ENCODE results near the gene ANKRD33B. TPM values are rescaled to one million over a fixed set of nuclear protein-coding genes. Genes with fewer than 3 reads are reported as not detected.

Gene ANKRD33B
- polyA plus RNA-seq, 3 donors: 0.05 TPM; not detected in 2

DNA sequence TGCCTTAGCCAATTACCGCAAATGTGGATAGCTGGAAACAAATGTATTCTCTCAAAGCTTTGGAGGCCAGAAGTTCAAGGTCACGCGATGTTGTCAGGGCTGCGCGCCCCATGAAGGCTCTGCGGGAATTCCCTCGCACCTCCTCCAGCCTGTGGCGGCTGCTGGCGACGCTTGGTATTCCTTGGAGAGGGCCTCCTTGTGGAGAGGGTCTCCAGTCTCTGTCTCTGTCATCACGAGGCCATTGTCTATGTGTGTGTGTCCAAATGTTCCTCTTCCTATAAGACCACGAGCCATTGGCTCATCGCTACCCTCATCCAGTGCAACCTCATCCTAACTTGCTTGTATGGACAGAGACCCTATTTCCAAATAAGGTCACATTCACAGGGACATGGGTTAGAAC lies 97.5 kb downstream of the ANKRD33B start:
- no peaks in the 10 kb centered on the region for H4K20me1 ChIP-seq (ENCODE audit: insufficient read depth, low read length)
- H3K27me3 ChIP-seq (ENCODE audit: control insufficient read depth in 2 of 2, insufficient read depth in 2 of 2, low read length in 2 of 2): no peaks in the 10 kb centered on the region
- H3K27ac ChIP-seq (ENCODE audit: low read depth in 1 of 2, low read length in 2 of 2): no peak overlapping the region
- Mint-ChIP-seq H3K4me3 (no peak overlapping the region), H3K27me3 (ENCODE audit: low read depth in 3 of 3) (peaks cover 0 to 4% (median 3%) of the 10 kb centered on the region in 3 donors), H3K9me3 (peaks cover 0 to 2% (median 0%) of the 10 kb centered on the region in 7 donors), H3K36me3 (no peaks in the 10 kb centered on the region), H3K4me1 (peaks cover 15% of the 10 kb centered on the region), H3K27ac (no peak overlapping the region)
- TF ChIP-seq, protein P1, sequence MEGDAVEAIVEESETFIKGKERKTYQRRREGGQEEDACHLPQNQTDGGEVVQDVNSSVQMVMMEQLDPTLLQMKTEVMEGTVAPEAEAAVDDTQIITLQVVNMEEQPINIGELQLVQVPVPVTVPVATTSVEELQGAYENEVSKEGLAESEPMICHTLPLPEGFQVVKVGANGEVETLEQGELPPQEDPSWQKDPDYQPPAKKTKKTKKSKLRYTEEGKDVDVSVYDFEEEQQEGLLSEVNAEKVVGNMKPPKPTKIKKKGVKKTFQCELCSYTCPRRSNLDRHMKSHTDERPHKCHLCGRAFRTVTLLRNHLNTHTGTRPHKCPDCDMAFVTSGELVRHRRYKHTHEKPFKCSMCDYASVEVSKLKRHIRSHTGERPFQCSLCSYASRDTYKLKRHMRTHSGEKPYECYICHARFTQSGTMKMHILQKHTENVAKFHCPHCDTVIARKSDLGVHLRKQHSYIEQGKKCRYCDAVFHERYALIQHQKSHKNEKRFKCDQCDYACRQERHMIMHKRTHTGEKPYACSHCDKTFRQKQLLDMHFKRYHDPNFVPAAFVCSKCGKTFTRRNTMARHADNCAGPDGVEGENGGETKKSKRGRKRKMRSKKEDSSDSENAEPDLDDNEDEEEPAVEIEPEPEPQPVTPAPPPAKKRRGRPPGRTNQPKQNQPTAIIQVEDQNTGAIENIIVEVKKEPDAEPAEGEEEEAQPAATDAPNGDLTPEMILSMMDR (IDR thresholded peaks at IDR 0.05): no peak
- no peaks in the 10 kb centered on the region for H3K79me2 ChIP-seq (ENCODE audit: insufficient read depth, low read length)
- no peak overlapping the region for H3K4me2 ChIP-seq (replicated peaks; ENCODE audit: extremely low read depth, low read length, poor library complexity, severe bottlenecking)
- H3K9ac ChIP-seq (ENCODE audit: insufficient read depth, low read length, poor library complexity, severe bottlenecking): no peak overlapping the region
- intact Hi-C loops (cut with micrococcal nuclease): no loop called here
- no peak overlapping the region for H3K4me3 ChIP-seq (replicated peaks in 1 of 3; ENCODE audit: low read depth in 2 of 3, low read length in 3 of 3)
- DNase-seq: no peak
- no peak overlapping the region for H2AFZ ChIP-seq (ENCODE audit: insufficient read depth, low read depth, low read length, poor library complexity, severe bottlenecking)
- peaks cover 13 to 15% of the 10 kb centered on the region in 2 donors for H3K4me1 ChIP-seq (ENCODE audit: control insufficient read depth in 1 of 2, insufficient read depth in 2 of 2, low read length in 2 of 2)
- no peaks in the 10 kb centered on the region for H3K9me3 ChIP-seq (replicated peaks in 1 of 2; ENCODE audit: control insufficient read depth in 1 of 2, insufficient read depth in 1 of 2, low read length in 2 of 2)
- 96% methylated on average over 9 of the region's 13 CpGs for WGBS (ENCODE audit: insufficient coverage)
- H3K36me3 ChIP-seq (replicated peaks in 1 of 2; ENCODE audit: control insufficient read depth in 1 of 2, insufficient read depth in 2 of 2, low read length in 2 of 2): no peaks in the 10 kb centered on the region

DNA sequence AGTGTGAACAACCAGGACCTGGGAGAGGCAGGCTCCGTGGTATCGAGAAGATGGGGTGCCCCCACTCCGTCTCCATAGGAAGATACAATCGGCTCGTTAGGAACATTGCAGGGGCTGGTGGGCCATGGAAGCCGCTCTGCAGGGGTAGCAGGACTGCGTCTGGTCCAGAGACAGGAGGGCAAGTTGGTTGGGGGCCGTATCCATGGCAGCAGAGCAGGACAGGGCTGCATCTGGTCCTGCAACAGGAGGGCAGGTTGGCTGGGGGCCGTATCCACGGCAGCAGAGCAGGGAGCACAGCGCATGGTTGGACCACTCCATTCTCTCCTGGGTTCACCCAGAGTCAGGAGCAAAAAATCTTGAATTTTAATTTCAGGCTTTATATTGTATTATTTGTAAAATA lies 98.2 kb downstream of the ANKRD33B start:
- no peaks in the 10 kb centered on the region for H3K79me2 ChIP-seq (ENCODE audit: insufficient read depth, low read length)
- H3K36me3 Mint-ChIP-seq: no peaks in the 10 kb centered on the region
- no peak overlapping the region for H3K4me2 ChIP-seq (replicated peaks; ENCODE audit: extremely low read depth, low read length, poor library complexity, severe bottlenecking)
- H3K36me3 ChIP-seq (replicated peaks in 1 of 2; ENCODE audit: control insufficient read depth in 1 of 2, insufficient read depth in 2 of 2, low read length in 2 of 2): no peaks in the 10 kb centered on the region
- no peak for DNase-seq
- intact Hi-C loops (cut with micrococcal nuclease): no loop called here
- peaks cover 15% of the 10 kb centered on the region for H3K4me1 Mint-ChIP-seq
- peaks cover 0 to 2% (median 0%) of the 10 kb centered on the region in 7 donors for H3K9me3 Mint-ChIP-seq
- peak overlapping the region in 3 of 7 donors; percentile 24 to 55 (median 36) for H3K27ac Mint-ChIP-seq
- peaks cover 0 to 4% (median 3%) of the 10 kb centered on the region in 3 donors for H3K27me3 Mint-ChIP-seq (ENCODE audit: low read depth in 3 of 3)
- H3K9me3 ChIP-seq (replicated peaks in 1 of 2; ENCODE audit: control insufficient read depth in 1 of 2, insufficient read depth in 1 of 2, low read length in 2 of 2): no peaks in the 10 kb centered on the region
- H3K27me3 ChIP-seq (ENCODE audit: control insufficient read depth in 2 of 2, insufficient read depth in 2 of 2, low read length in 2 of 2): no peaks in the 10 kb centered on the region
- no peak overlapping the region for H3K4me3 ChIP-seq (replicated peaks in 1 of 3; ENCODE audit: low read depth in 2 of 3, low read length in 3 of 3)
- H2AFZ ChIP-seq (ENCODE audit: insufficient read depth, low read depth, low read length, poor library complexity, severe bottlenecking): peak overlapping the region; percentile 63
- H3K4me1 ChIP-seq (ENCODE audit: control insufficient read depth in 1 of 2, insufficient read depth in 2 of 2, low read length in 2 of 2): peaks cover 13 to 15% of the 10 kb centered on the region in 2 donors
- no peaks in the 10 kb centered on the region for H4K20me1 ChIP-seq (ENCODE audit: insufficient read depth, low read length)
- H3K27ac ChIP-seq (ENCODE audit: low read depth in 1 of 2, low read length in 2 of 2): no peak overlapping the region
- H3K9ac ChIP-seq (ENCODE audit: insufficient read depth, low read length, poor library complexity, severe bottlenecking): no peak overlapping the region
- H3K4me3 Mint-ChIP-seq: no peak overlapping the region
- 98% methylated on average over 11 of the region's 11 CpGs for WGBS (ENCODE audit: insufficient coverage)
- TF ChIP-seq, protein P1 (IDR thresholded peaks at IDR 0.05): no peak

All from CD14-positive monocyte (primary cell).